ENCODE data around the gene MED4.

DNA sequence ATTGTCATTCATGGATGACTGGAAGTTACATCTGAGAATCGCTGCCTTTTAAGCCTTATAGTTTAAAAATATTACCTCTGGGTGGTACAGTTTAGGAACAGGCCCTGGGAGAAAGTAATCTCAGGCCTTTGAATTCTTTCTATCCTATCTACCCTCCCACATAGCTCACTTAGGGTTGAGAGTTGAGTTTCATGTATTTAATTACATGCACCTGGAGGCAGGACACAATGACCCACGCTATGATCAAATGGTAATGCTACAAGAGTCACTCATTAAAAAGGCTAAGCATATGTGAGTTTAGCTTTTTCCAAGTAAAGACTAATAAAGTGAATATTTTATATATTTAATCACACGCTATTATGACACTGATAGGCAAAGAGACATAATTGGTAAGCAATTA, 25.3 kb upstream of the MED4 start:
- TF ChIP-seq, protein P1, sequence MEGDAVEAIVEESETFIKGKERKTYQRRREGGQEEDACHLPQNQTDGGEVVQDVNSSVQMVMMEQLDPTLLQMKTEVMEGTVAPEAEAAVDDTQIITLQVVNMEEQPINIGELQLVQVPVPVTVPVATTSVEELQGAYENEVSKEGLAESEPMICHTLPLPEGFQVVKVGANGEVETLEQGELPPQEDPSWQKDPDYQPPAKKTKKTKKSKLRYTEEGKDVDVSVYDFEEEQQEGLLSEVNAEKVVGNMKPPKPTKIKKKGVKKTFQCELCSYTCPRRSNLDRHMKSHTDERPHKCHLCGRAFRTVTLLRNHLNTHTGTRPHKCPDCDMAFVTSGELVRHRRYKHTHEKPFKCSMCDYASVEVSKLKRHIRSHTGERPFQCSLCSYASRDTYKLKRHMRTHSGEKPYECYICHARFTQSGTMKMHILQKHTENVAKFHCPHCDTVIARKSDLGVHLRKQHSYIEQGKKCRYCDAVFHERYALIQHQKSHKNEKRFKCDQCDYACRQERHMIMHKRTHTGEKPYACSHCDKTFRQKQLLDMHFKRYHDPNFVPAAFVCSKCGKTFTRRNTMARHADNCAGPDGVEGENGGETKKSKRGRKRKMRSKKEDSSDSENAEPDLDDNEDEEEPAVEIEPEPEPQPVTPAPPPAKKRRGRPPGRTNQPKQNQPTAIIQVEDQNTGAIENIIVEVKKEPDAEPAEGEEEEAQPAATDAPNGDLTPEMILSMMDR (IDR thresholded peaks at IDR 0.05; ENCODE audit: low read depth, low read length) = no peak
- TF ChIP-seq, protein P2, sequence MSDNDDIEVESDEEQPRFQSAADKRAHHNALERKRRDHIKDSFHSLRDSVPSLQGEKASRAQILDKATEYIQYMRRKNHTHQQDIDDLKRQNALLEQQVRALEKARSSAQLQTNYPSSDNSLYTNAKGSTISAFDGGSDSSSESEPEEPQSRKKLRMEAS (IDR thresholded peaks at IDR 0.05; ENCODE audit: low read depth, low read length) = no peak
- TF ChIP-seq MYC (IDR thresholded peaks at IDR 0.05; ENCODE audit: low read depth, low read length) = no peak

All from NB4 (cell line).